NCI-H1694 treated with DMSO at 0.1 percent for 48 hours (cell line): ENCODE results near the gene TBC1D22A.
"Not testable (repeated sequence)": the region's sequence is repeated elsewhere in the genome, so short reads cannot be mapped to it uniquely, and the experiment has no call there.

Experiments
- DNase-seq: peaks from one replicate; lab custom pipeline; 2025; lab: John Stamatoyannopoulos, UW

The TBC1D22A gene

DNA sequence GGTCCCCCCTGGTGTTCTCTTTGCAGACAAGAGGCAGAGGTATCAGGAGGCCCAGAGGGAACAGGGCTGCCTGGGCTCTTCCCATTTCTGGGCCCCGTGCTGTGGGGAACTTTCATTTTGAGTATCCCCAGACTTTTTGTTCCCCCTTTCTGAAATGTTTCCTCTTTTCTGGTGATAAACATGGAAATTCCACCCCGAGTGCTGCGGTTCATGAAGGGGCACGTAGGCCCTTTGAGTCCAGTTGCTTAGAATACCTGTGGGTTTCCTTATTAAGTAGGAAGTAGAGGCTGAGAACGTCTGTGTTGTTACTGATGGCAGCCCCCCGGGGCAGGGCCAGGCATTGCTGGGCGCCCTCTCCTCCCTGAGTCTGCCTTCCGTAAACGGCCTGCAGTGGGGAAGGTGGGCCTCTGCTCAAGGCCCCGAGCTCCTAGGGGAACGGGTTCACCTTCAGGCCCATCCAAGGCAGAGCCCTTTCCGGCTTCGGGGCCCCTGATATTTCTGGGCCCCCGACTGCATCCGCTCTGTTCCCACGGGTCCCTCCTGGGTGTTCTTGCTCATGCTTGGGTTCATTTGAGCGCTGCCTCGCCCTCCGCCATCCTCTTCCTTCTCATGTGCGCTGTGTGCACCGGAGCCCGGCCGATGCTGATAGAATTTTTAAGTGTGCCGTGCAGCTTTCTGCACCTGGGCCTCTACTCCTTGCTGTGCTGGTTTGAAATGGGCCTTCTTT is 12.0 kb downstream of the TBC1D22A start:
- DNase-seq = no peak

GRCh38 chr22:46774980-46775849 is 12.8 kb downstream of the TBC1D22A start:
- DNase-seq = peak; percentile 18

GRCh38 chr22:46775850-46776826 is 13.7 kb downstream of the TBC1D22A start:
- no peak for DNase-seq

- DNase-seq = no peak
These were observed 14.6 kb downstream of the TBC1D22A start for GRCh38 chr22:46776876-46777608.

DNA sequence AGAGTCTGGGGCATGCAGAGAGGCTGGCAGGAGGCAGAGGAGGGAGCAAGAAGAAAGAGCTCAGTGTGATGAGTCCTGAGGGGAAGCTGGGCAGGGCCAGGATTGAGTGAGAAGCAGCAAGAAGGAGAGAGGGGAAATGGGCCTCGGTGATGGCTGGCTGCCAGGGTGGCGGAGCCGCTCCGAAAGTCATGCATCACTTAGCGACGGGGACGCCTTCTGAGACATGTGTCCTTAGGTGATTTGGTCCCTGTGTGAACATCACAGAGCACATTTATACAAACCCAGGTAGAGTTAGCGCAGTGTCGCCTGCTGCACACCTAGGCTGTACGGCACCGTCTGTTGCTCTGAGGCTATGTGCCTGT is 15.1 kb downstream of the TBC1D22A start:
- no peak for DNase-seq

GRCh38 chr22:46779023-46779422 is 16.6 kb downstream of the TBC1D22A start:
- DNase-seq = no peak

DNA sequence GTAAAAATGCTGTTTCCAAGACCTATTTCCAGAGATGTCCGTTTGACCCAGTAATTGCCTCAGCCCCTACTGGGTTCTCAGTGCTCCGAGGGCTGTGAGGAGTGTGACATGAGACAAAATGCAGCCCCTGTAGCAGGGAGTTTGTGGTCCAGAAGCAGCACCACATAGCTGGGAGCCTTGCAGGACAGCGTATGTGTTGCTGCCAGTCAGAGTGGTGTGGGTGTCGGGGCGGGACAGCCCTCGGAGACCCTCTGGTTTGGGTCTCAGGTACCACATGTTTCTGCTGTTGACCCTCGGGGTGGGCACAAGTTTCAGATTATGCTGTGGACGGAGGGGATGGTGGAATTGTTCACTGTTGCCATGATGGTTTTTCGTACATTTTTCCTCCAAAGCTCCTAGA is 17.2 kb downstream of the TBC1D22A start:
- DNase-seq = no peak

DNA sequence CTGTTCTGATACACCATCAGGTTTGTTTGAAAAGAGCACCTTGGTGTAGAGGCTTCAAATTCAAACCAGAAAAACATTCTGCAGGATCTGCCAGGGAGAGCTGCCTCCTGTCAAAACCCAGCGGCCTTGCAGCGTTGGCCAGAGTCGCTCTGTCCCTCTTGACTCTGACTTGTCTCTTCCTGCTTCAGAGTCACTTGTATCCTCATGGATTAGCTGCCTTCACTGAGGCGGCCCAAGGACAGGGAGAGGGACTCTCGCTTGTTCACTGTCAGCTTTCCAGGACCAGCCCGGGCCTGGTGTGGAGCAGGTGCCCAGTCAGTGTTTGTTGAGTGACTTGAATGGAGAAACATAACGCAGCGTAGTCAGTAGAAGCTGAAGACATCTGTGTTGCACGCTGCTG is 18.0 kb downstream of the TBC1D22A start:
- no peak for DNase-seq

GRCh38 chr22:46781291-46781690 is 18.8 kb downstream of the TBC1D22A start:
- DNase-seq = no peak

- not testable (repeated sequence) for DNase-seq
These were observed 19.8 kb downstream of the TBC1D22A start for GRCh38 chr22:46782200-46782599.

- DNase-seq = no peak
These were observed 21.3 kb downstream of the TBC1D22A start for GRCh38 chr22:46783721-46784120.

DNA sequence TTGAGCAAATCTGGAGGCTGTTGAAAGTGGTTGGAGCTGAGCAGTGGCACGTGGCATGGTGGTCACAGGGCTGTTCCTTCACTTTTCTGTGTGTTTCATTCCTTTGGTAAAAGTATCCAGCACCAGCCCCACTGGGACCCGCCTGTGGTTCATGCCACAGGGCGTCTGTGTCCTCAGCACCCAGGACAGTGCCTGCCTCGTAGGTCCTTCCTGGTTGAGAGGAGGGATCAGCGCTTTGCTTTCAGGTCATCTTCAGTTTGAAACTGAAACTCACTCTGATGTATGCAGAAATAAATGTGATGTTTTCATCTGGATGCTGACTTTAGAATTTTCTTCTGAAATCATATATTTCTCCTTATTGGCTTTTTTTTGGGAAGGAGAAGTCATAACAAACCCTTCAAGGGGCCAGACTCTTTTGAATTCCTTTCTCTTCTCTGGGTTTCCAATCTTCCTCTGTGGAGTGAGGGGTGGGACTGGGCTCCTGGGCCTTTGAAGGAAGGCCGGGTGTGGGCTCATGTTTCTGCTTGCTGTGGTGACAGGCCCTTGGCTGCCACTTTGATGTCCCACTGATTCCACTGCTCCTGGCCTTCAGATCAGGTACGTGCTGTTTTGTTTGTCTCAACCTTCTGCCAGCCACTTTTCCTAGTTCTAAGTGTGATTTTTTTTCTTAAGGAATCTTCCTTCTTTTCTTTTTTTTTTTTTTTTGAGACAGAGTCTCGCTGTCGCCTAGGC is 26.2 kb downstream of the TBC1D22A start:
- no peak for DNase-seq

DNA sequence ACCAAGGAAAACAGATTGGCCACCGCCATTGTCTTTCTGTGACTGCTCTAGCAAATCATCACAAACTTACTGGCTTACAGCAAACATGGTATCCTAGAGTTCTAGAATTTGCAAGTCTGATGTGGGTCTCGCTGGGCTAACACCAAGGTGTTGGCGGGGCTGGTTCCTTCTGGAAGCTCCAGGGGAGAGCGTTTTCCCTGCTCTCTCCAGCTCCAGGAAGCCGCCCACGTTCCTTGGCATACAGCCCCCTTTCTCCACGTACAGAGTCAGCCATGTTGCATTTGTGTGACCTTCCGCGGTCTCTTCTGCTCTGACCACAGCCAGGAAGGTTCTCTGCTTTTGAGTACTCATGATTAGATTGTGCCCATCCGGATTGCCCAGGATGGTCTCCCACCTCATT is 27.5 kb downstream of the TBC1D22A start:
- no peak for DNase-seq

GRCh38 chr22:46791201-46791731 is 28.8 kb downstream of the TBC1D22A start:
- no peak for DNase-seq

- no peak for DNase-seq
These were observed 29.8 kb downstream of the TBC1D22A start for GRCh38 chr22:46792061-46792796.

DNA sequence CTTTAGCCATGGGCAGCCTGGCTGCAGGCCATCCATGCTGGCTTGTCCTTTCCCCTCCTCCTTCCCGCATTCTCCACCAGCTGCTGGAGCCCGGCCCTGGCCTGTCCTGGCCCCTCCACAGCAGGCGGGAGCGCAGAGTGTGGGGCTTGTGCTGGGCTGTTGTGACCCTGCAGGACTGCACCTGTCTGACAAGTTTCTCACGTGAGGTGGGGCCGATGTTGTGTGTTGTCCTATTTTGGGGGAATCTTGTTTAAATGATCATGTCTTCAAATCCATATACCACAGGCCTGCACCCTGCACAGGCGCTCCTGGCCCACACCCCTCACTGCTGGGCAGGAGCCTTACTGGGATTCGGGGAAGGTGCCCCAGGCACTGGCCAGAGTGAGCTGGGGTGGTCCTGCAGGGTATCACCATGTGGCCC is 30.4 kb downstream of the TBC1D22A start:
- no peak for DNase-seq

DNA sequence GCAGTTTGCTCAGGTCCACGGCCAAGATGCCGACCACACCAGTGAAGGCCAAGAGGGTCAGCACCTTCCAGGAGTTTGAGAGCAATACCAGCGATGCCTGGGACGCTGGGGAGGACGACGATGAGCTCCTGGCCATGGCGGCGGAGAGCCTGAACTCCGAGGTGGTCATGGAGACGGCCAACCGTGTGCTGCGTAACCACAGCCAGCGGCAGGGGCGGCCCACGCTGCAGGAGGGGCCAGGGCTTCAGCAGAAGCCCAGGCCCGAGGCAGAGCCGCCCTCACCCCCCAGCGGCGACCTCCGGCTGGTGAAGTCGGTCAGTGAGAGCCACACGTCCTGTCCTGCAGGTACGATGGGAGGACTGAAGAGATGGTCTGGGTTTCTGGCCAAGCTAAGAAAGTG is 31.0 kb downstream of the TBC1D22A start:
- DNase-seq = no peak

DNA sequence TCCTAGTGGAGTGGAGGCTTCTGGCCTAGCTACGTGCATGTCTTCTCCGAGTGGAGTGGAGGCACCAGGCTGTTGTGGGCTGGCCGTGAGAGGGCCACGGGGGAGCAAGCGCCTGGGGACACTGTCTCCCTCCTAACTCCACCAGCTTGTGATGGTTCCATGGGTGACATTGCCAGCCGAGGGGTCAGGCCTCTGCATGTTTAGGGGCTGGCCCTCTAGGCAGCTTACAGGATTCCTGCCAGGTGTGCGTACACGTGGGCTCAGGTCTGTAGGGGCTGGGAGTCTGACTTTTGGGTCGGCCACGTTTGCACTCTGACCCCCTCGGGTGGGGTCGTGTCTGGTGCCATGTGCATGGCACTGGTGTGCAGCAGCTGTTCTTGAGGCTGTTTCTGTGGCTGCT is 31.6 kb downstream of the TBC1D22A start:
- DNase-seq = no peak

DNA sequence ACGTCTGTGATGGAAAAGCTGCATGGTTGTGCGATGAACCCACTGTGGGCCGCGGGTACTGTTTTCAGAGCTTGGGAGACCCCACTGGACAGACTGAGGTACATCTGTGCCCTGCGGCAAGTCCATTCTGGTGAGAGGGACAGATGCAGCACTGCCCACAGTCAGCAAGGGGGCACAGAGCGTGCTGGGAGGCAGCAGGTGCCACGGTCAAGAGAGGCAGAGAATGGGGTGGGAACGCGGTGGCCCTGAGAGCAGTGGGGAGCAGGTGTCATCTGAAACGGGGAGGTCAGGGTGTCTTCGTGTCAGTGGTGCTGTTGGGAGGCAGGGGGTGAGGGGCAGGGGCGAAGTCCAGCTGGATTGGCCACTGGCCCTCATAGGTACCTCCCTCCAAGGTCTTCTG is 32.0 kb downstream of the TBC1D22A start:
- no peak for DNase-seq

- DNase-seq = no peak
These were observed 32.7 kb downstream of the TBC1D22A start for GRCh38 chr22:46795140-46795539.
